NCI-H2029 (cell line): ENCODE results near the gene TTC32.
"Not testable (repeated sequence)": the region's sequence is repeated elsewhere in the genome, so short reads cannot be mapped to it uniquely, and the experiment has no call there.

Experiments
- DNase-seq: peaks from one replicate; lab custom pipeline; 2025; lab: John Stamatoyannopoulos, UW

Gene TTC32

DNA sequence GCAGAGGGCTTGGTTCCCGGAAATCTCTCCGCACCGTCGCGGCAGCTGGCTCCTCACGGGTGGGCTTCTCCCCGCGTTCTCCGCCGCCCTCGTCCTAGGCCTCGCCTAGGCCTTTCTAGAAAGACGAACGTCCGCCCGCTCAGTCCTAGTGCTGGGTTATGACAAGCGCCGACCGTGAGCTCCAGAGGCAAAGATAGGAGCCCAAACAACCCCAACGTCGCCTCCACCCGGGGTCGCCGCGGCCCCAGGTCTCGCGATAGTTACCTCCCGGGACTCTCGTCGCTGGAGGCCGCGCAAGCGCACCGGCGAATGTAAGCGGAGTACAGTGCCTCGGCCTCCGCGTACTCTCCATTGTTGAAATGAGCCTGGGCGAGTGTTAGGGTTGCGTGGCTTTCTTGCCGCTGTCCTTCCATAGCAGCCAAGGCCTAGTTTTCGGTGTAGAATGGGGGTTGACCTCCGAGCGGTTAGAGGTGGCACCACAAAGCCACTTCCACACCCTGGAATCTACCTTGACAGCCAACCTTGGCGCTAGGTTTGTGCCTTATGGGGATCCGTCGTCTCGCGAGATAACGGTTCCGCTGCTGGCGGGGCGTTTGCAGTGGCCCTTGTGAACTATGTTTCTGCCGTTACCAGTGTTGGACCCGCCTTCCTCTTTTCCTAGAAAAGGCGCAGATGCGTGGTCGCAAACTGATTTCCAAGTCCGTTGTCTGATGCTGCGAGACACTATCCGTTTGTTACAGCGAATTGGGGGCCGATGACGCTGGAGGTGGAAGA is at the start of gene TTC32:
Gene TTC32, minus strand, starts transcription at position 542 of the 774 bp plus-strand sequence. Its CDS starts 129 bp downstream, at position 413.
- peak; percentile 74 for DNase-seq

GRCh38 chr2:19949071-19949470 is 47.3 kb upstream of the TTC32 start:
- DNase-seq: no peak

- DNase-seq: no peak
Observed at GRCh38 chr2:19947184-19947940, 45.6 kb upstream of the TTC32 start.

DNA sequence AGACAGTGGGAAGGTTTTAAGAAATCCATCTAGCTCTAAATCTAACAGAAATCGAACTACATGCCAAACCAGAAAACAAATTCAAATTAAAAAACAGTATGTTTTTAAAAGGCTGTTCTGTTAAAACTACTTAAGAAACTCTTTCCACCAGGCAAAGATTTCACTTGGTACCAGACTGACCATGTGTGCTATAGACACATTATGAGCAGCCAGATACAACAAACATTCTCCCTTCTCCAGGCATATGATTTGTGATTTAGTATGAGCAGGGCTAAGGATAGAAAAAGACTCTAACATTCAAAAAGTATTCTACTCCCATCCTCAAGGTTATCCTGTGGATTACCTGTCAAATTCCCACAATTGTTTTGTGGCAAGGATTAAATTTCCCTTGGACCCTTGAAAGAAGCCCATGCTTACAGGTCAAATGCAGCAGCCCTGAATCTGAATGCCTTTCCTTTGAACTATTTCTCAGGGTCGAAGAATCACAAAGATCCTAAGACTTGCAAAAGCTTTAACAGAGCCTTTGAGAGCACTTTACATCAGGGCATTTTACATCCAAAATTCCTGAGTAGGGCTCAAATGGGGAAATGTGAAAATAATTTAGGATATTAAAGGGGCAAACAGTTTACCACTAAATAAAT is 42.5 kb upstream of the TTC32 start:
- DNase-seq: no peak

- no peak for DNase-seq
Observed at GRCh38 chr2:19943189-19943588, 41.4 kb upstream of the TTC32 start.

GRCh38 chr2:19942199-19942598 is 40.4 kb upstream of the TTC32 start:
- no peak for DNase-seq

GRCh38 chr2:19937004-19937403 is 35.2 kb upstream of the TTC32 start:
- DNase-seq: no peak

DNA sequence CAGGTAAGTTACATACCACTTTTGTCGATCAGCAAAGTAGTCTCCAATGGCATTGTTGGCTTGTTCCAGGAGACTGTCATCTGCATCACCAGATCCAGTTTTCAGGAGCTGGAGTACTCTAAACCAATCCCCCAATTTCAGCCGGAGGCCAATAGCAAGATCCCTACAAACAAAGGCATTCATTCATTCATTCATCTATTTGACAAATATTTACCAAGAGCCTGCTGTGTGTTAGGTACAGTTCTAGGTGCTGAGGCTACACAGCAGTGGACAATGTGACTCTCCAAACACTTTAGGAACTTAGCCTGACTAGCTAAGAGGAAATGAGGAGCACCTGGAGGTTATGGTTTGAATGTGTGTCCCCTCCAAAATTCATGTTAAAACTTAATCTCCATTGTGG is 34.4 kb upstream of the TTC32 start:
- DNase-seq: no peak

- DNase-seq: no peak
Observed at GRCh38 chr2:19933351-19933981, 31.7 kb upstream of the TTC32 start.

- no peak for DNase-seq
Observed at GRCh38 chr2:19932928-19933327, 31.1 kb upstream of the TTC32 start.

DNA sequence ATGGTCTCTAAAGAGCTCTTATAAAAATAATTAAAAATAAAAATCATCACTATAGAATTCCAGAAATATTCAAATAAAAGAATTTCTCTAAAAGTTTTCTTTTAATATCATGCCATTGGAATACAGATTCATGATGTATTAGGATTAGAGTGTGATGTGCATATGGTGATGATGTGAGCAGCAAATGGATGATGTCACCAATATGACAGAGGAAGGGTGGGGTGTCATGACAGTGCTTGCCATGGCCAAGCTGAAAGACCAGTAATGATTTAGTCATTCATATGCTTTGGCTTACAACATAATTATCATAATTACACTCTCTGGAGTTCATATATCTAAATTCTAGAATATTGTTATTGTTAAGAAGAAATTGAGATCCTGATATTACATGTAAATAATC is 27.4 kb upstream of the TTC32 start:
- no peak for DNase-seq

GRCh38 chr2:19927816-19928215 is 26.0 kb upstream of the TTC32 start:
- not testable (repeated sequence) for DNase-seq

- DNase-seq: not testable (repeated sequence)
Observed at GRCh38 chr2:19924526-19924925, 22.7 kb upstream of the TTC32 start.

- not testable (repeated sequence) for DNase-seq
Observed at GRCh38 chr2:19922188-19922587, 20.4 kb upstream of the TTC32 start.

- DNase-seq: no peak
Observed at GRCh38 chr2:19916385-19916950, 14.7 kb upstream of the TTC32 start.

GRCh38 chr2:19914266-19914975 is 12.6 kb upstream of the TTC32 start:
- DNase-seq: no peak

GRCh38 chr2:19911808-19912509 is 10.2 kb upstream of the TTC32 start:
- no peak for DNase-seq

DNA sequence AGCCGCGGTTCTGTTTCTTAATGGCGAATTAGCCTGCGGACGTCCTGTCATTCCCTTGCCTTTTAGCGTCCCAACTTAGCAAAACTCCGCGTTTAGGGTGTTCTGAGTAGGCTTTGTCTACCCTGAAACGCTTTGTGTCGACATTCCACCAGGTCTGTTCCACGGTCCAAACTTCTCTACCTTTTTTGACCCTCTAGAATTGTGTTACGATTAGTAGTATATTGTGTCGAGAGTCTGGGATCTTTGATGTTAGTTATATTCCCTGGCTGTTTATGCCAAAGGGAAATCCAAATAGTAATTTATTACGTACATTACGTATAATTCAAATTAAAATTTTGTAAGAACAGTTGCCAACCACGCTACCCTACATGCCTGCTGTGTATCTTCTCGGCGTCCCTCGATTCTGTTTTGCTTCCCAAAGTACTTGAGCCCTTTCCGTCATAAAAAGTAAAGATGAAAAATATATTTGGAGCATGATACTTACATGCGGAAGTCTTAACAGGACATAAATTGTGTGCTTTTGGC is 495 bp upstream of the TTC32 start:
- DNase-seq: no peak

- DNase-seq: no peak
Observed at GRCh38 chr2:19900931-19901441, 797 bp downstream of the TTC32 start.
